Measurements from ENCODE around the gene C1QTNF12. TPM values are rescaled to one million over a fixed set of nuclear protein-coding genes. Genes with fewer than 3 reads are reported as not detected.

Gene C1QTNF12
- total RNA-seq, 3 donors from 2014 or later = 2.0 TPM; not detected in 2

GRCh38 chr1:1256956-1257871 lies 10.7 kb upstream of the C1QTNF12 start:
- H3K36me3 ChIP-seq = peaks cover 14% of the 10 kb centered on the region
- no peaks in the 10 kb centered on the region for H3K4me1 ChIP-seq
- DNase-seq (ENCODE audit: low spot score in 2 of 2) = no peak
- no peak overlapping the region for H3K27ac ChIP-seq
- no peak overlapping the region for H3K4me3 ChIP-seq
- TF ChIP-seq POLR2A (IDR thresholded peaks at IDR 0.05) (no peak), POLR2AphosphoS5 (IDR thresholded peaks at IDR 0.05) (no peak), CTCF (IDR thresholded peaks at IDR 0.05) (no peak)
- intact Hi-C loops (cut with DNase I; ENCODE audit: low total_unique reads) = loop anchor here (5.0 kb wide), 1 partner anchor 185 kb away; no protein-coding TSS in a partner anchor
- H3K9me3 ChIP-seq = no peaks in the 10 kb centered on the region
- H3K27me3 ChIP-seq = no peaks in the 10 kb centered on the region

- no peak for DNase-seq (ENCODE audit: low spot score in 2 of 2)
- TF ChIP-seq POLR2AphosphoS5 (IDR thresholded peaks at IDR 0.05) (no peak), CTCF (IDR thresholded peaks at IDR 0.05) (no peak), POLR2A (IDR thresholded peaks at IDR 0.05) (no peak)
- Histone ChIP-seq H3K36me3 (peaks cover 11% of the 10 kb centered on the region), H3K4me3 (no peak overlapping the region), H3K4me1 (no peaks in the 10 kb centered on the region), H3K9me3 (no peaks in the 10 kb centered on the region), H3K27ac (no peak overlapping the region), H3K27me3 (no peaks in the 10 kb centered on the region)
- intact Hi-C loops (cut with DNase I; ENCODE audit: low total_unique reads) = loop anchor here (5.0 kb wide), 1 partner anchor 187 kb away; no protein-coding TSS in a partner anchor
These were observed 9.1 kb upstream of the C1QTNF12 start for GRCh38 chr1:1255611-1256010.

- intact Hi-C loops (cut with DNase I; ENCODE audit: low total_unique reads) = loop anchor here (5.0 kb wide), 1 partner anchor 187 kb away; no protein-coding TSS in a partner anchor
- H3K4me1 ChIP-seq = no peaks in the 10 kb centered on the region
- H3K4me3 ChIP-seq = no peak overlapping the region
- no peak overlapping the region for H3K27ac ChIP-seq
- no peaks in the 10 kb centered on the region for H3K9me3 ChIP-seq
- no peak for DNase-seq (ENCODE audit: low spot score in 2 of 2)
- peaks cover 11% of the 10 kb centered on the region for H3K36me3 ChIP-seq
- TF ChIP-seq POLR2A (IDR thresholded peaks at IDR 0.05) = no peak
- TF ChIP-seq CTCF (IDR thresholded peaks at IDR 0.05) = no peak
- no peaks in the 10 kb centered on the region for H3K27me3 ChIP-seq
These were observed 8.6 kb upstream of the C1QTNF12 start for GRCh38 chr1:1255078-1255477.

- no peaks in the 10 kb centered on the region for H3K9me3 ChIP-seq
- H3K27ac ChIP-seq = no peak overlapping the region
- no peak for DNase-seq (ENCODE audit: low spot score in 2 of 2)
- H3K27me3 ChIP-seq = no peaks in the 10 kb centered on the region
- intact Hi-C loops (cut with DNase I; ENCODE audit: low total_unique reads) = no loop called here
- TF ChIP-seq CTCF (IDR thresholded peaks at IDR 0.05) (no peak), POLR2AphosphoS5 (IDR thresholded peaks at IDR 0.05) (no peak), POLR2A (IDR thresholded peaks at IDR 0.05) (no peak)
- no peaks in the 10 kb centered on the region for H3K4me1 ChIP-seq
- no peak overlapping the region for H3K4me3 ChIP-seq
- H3K36me3 ChIP-seq = peaks cover 11% of the 10 kb centered on the region
These were observed 8.1 kb upstream of the C1QTNF12 start for GRCh38 chr1:1254667-1254998.

- peaks cover 11% of the 10 kb centered on the region for H3K36me3 ChIP-seq
- no peak overlapping the region for H3K27ac ChIP-seq
- DNase-seq (ENCODE audit: low spot score in 2 of 2) = no peak
- intact Hi-C loops (cut with DNase I; ENCODE audit: low total_unique reads) = no loop called here
- H3K4me1 ChIP-seq = no peaks in the 10 kb centered on the region
- H3K4me3 ChIP-seq = no peak overlapping the region
- no peaks in the 10 kb centered on the region for H3K27me3 ChIP-seq
- no peak for TF ChIP-seq POLR2A (IDR thresholded peaks at IDR 0.05)
- no peak for TF ChIP-seq POLR2AphosphoS5 (IDR thresholded peaks at IDR 0.05)
- TF ChIP-seq CTCF (IDR thresholded peaks at IDR 0.05) = no peak
- H3K9me3 ChIP-seq = no peaks in the 10 kb centered on the region
These were observed 7.6 kb upstream of the C1QTNF12 start for GRCh38 chr1:1253972-1254666.

Measured in breast epithelium (tissue), 4 donors.